DND-41 (cell line): ENCODE results near the gene MSMP.

ENCODE experiments used
- ATAC-seq: fragments of 200-7000 bp; cut with Tn5 transposase; 3 replicates; pipeline ENCODE4 v1.9.1; 2021; ENCODE audit warnings: low read depth; ENCODE audit not compliant: insufficient read depth
- DNase-seq: peaks from one replicate; pipeline ENCODE4 v3.0.0-alpha.2; 2020
- H2AFZ ChIP-seq: 2 replicates; pipeline ENCODE4 v1.6.0; 2012; ENCODE audit warnings: low read depth, low read length
- H3K27ac ChIP-seq: 2 replicates; pipeline ENCODE4 v1.5.1; 2012; ENCODE audit warnings: low read length, inconsistent platforms
- H3K27me3 ChIP-seq: fragments of 200-600 bp; sonication (generic); 2 replicates; pipeline ENCODE4 v1.6.0; 2012; ENCODE audit warnings: low read length, mild to moderate bottlenecking, inconsistent platforms; ENCODE audit not compliant: insufficient read depth, poor library complexity
- H3K36me3 ChIP-seq: 2 replicates; pipeline ENCODE4 v1.5.1; 2012; ENCODE audit warnings: low read length, inconsistent platforms; ENCODE audit not compliant: insufficient read depth
- H3K4me1 ChIP-seq: 2 replicates; pipeline ENCODE4 v1.5.1; 2012; ENCODE audit warnings: mild to moderate bottlenecking, low read length; ENCODE audit not compliant: insufficient read depth
- H3K4me2 ChIP-seq: 2 replicates; pipeline ENCODE4 v1.6.0; 2012; ENCODE audit warnings: mild to moderate bottlenecking, moderate library complexity, low read length, inconsistent platforms; ENCODE audit not compliant: insufficient read depth
- H3K4me3 ChIP-seq, 2 experiments: fragments of 200-600 bp in 1 of 2; shearing (Covaris generic) in 1 of 2; 2 replicates each; pipeline ENCODE4 v1.5.1; 2012 to 2016; ENCODE audit warnings: inconsistent platforms in 2 of 2, low read length in 2 of 2, mild to moderate bottlenecking in 2 of 2, low read depth in 1 of 2, moderate library complexity in 1 of 2
- H3K79me2 ChIP-seq: 2 replicates; pipeline ENCODE4 v1.6.0; 2012; ENCODE audit warnings: low read length, inconsistent platforms; ENCODE audit not compliant: insufficient read depth
- H3K9ac ChIP-seq: 2 replicates; pipeline ENCODE4 v1.6.0; 2012; ENCODE audit warnings: low read depth, mild to moderate bottlenecking, inconsistent platforms, low read length, moderate library complexity
- H3K9me3 ChIP-seq: 2 replicates; pipeline ENCODE4 v1.5.1; 2012; ENCODE audit warnings: low read length, moderate library complexity, mild to moderate bottlenecking, inconsistent platforms; ENCODE audit not compliant: insufficient read depth, severe bottlenecking
- H4K20me1 ChIP-seq: 2 replicates; pipeline ENCODE4 v1.6.0; 2012; ENCODE audit warnings: low read length; ENCODE audit not compliant: insufficient read depth
- CTCF ChIP-seq: IDR thresholded peaks from 2 replicates; pipeline ENCODE4 v1.5.1; 2012; ENCODE audit warnings: borderline replicate concordance, low read length, moderate library complexity, mild to moderate bottlenecking; ENCODE audit not compliant: poor library complexity, severe bottlenecking; ENCODE audit errors: extremely low read depth
- EZH2 ChIP-seq: IDR thresholded peaks from 3 replicates; pipeline ENCODE4 v1.6.1; 2012; ENCODE audit warnings: borderline replicate concordance, low read depth, mild to moderate bottlenecking, moderate library complexity, low read length, inconsistent platforms; ENCODE audit not compliant: severe bottlenecking

MSMP gene

GRCh38 chr9:35776018-35776417 lies 21.9 kb upstream of the MSMP start:
- H3K36me3 ChIP-seq: peaks cover 5% of the 10 kb centered on the region; the same call in 1 of the 2 replicates
- TF ChIP-seq EZH2 (no peak), CTCF (no peak)
- H3K79me2 ChIP-seq: peaks cover 4% of the 10 kb centered on the region; the same call in 1 of the 2 replicates
- no peak overlapping the region for H3K27ac ChIP-seq
- H3K27me3 ChIP-seq: no peaks in the 10 kb centered on the region
- no peak overlapping the region for H3K9ac ChIP-seq
- no peak for ATAC-seq
- no peaks in the 10 kb centered on the region for H3K9me3 ChIP-seq
- H3K4me2 ChIP-seq: no peak overlapping the region
- H3K4me3 ChIP-seq: no peak overlapping the region
- H2AFZ ChIP-seq: no peak overlapping the region
- no peaks in the 10 kb centered on the region for H3K4me1 ChIP-seq
- DNase-seq: no peak
- H4K20me1 ChIP-seq: no peaks in the 10 kb centered on the region; the same call in 1 of the 2 replicates

- H3K27ac ChIP-seq: no peak overlapping the region
- H3K4me1 ChIP-seq: no peaks in the 10 kb centered on the region
- H3K27me3 ChIP-seq: no peaks in the 10 kb centered on the region
- no peak overlapping the region for H3K4me3 ChIP-seq
- DNase-seq (no peak), ATAC-seq (no peak)
- H3K36me3 ChIP-seq: peaks cover 5% of the 10 kb centered on the region; the same call in 1 of the 2 replicates
- TF ChIP-seq CTCF (no peak), EZH2 (no peak)
- no peak overlapping the region for H3K4me2 ChIP-seq
- peaks cover under 1% of the 10 kb centered on the region for H4K20me1 ChIP-seq
- H3K9ac ChIP-seq: no peak overlapping the region
- peaks cover 5% of the 10 kb centered on the region; the same call in 1 of the 2 replicates for H3K79me2 ChIP-seq
- H2AFZ ChIP-seq: no peak overlapping the region
- H3K9me3 ChIP-seq: no peaks in the 10 kb centered on the region
Measured at GRCh38 chr9:35774907-35775635, 21.0 kb upstream of the MSMP start.

GRCh38 chr9:35771943-35772342 lies 17.9 kb upstream of the MSMP start:
- Histone ChIP-seq H4K20me1 (peaks cover 3% of the 10 kb centered on the region), H3K27me3 (no peaks in the 10 kb centered on the region), H3K79me2 (peaks cover 17% of the 10 kb centered on the region), H3K36me3 (peaks cover 5% of the 10 kb centered on the region; the same call in 1 of the 2 replicates), H3K4me2 (no peak overlapping the region), H3K4me1 (no peaks in the 10 kb centered on the region), H3K4me3 (no peak overlapping the region), H3K9ac (no peak overlapping the region), H3K9me3 (no peaks in the 10 kb centered on the region), H2AFZ (no peak overlapping the region), H3K27ac (no peak overlapping the region)
- DNase-seq (no peak), ATAC-seq (no peak)
- no peak for TF ChIP-seq CTCF
- TF ChIP-seq EZH2: no peak
